Measurements from ENCODE around the gene TBC1D10A. TPM values are rescaled to one million over a fixed set of nuclear protein-coding genes. Genes with fewer than 3 reads are reported as not detected.

The TBC1D10A gene
- total and polyA plus RNA-seq, 2 experiments from 2014 or later, result 3.3 to 8.8 TPM

DNA sequence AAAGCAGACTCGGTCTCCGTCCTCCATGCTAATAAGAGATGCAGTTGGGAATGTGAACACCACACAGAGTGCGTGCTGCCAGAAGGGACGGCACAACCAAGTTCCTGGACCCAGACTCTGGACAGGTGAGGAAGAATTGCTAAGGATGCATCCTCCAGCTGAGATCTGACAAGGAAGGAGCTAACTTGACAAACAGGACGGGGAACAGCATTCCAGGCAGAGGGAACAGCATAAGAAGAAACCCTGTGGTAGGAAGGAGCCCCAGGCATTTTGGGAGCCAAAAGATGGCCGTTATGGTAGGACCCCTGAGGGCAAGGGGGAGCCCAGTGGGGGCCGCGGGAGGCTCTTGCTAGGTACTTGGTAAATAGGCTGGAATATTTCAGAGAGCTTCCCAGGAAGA, 66.1 kb downstream of the TBC1D10A start:
- peaks cover 29% of the 10 kb centered on the region for H3K4me1 Mint-ChIP-seq
- H3K36me3 Mint-ChIP-seq (ENCODE audit: low read depth), result no peaks in the 10 kb centered on the region; the same call in 2 of the 3 replicates

More for the DNA sequence above, 66.1 kb downstream of the TBC1D10A start:
- no peak overlapping the region for H3K4me2 ChIP-seq
- H3K79me2 ChIP-seq (replicated peaks; ENCODE audit: insufficient read depth), result no peaks in the 10 kb centered on the region
- H3K9me3 Mint-ChIP-seq, result no peaks in the 10 kb centered on the region; the same call in 2 of the 3 replicates
- H3K36me3 ChIP-seq (ENCODE audit: insufficient read depth), result no peaks in the 10 kb centered on the region
- TF ChIP-seq ZNF331 (CRISPR knock-in tag; IDR thresholded peaks at IDR 0.05; ENCODE audit: low read depth) (no peak), EZH2phosphoT487 (IDR thresholded peaks at IDR 0.05; ENCODE audit: unreplicated experiment) (no peak), EZH2 (IDR thresholded peaks at IDR 0.05; ENCODE audit: low read depth, unreplicated experiment) (no peak), NANOG (IDR thresholded peaks at IDR 0.05; ENCODE audit: borderline replicate concordance) (no peak), ZNF114 (CRISPR knock-in tag; IDR thresholded peaks at IDR 0.05) (no peak), JUNB (IDR thresholded peaks at IDR 0.05; ENCODE audit: unreplicated experiment) (no peak), STAT1 (IDR thresholded peaks at IDR 0.05; ENCODE audit: unreplicated experiment) (no peak), POLR2AphosphoS5 (IDR thresholded peaks at IDR 0.05; ENCODE audit: low read depth) (no peak), CREB1 (CRISPR knock-in tag; IDR thresholded peaks at IDR 0.05; ENCODE audit: low read depth) (no peak)
- TF ChIP-seq, protein P1, sequence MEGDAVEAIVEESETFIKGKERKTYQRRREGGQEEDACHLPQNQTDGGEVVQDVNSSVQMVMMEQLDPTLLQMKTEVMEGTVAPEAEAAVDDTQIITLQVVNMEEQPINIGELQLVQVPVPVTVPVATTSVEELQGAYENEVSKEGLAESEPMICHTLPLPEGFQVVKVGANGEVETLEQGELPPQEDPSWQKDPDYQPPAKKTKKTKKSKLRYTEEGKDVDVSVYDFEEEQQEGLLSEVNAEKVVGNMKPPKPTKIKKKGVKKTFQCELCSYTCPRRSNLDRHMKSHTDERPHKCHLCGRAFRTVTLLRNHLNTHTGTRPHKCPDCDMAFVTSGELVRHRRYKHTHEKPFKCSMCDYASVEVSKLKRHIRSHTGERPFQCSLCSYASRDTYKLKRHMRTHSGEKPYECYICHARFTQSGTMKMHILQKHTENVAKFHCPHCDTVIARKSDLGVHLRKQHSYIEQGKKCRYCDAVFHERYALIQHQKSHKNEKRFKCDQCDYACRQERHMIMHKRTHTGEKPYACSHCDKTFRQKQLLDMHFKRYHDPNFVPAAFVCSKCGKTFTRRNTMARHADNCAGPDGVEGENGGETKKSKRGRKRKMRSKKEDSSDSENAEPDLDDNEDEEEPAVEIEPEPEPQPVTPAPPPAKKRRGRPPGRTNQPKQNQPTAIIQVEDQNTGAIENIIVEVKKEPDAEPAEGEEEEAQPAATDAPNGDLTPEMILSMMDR (conservative IDR thresholded peaks at IDR 0.05; ENCODE audit: low read depth in 2 of 2), result no peak
- TF ChIP-seq, protein P2, sequence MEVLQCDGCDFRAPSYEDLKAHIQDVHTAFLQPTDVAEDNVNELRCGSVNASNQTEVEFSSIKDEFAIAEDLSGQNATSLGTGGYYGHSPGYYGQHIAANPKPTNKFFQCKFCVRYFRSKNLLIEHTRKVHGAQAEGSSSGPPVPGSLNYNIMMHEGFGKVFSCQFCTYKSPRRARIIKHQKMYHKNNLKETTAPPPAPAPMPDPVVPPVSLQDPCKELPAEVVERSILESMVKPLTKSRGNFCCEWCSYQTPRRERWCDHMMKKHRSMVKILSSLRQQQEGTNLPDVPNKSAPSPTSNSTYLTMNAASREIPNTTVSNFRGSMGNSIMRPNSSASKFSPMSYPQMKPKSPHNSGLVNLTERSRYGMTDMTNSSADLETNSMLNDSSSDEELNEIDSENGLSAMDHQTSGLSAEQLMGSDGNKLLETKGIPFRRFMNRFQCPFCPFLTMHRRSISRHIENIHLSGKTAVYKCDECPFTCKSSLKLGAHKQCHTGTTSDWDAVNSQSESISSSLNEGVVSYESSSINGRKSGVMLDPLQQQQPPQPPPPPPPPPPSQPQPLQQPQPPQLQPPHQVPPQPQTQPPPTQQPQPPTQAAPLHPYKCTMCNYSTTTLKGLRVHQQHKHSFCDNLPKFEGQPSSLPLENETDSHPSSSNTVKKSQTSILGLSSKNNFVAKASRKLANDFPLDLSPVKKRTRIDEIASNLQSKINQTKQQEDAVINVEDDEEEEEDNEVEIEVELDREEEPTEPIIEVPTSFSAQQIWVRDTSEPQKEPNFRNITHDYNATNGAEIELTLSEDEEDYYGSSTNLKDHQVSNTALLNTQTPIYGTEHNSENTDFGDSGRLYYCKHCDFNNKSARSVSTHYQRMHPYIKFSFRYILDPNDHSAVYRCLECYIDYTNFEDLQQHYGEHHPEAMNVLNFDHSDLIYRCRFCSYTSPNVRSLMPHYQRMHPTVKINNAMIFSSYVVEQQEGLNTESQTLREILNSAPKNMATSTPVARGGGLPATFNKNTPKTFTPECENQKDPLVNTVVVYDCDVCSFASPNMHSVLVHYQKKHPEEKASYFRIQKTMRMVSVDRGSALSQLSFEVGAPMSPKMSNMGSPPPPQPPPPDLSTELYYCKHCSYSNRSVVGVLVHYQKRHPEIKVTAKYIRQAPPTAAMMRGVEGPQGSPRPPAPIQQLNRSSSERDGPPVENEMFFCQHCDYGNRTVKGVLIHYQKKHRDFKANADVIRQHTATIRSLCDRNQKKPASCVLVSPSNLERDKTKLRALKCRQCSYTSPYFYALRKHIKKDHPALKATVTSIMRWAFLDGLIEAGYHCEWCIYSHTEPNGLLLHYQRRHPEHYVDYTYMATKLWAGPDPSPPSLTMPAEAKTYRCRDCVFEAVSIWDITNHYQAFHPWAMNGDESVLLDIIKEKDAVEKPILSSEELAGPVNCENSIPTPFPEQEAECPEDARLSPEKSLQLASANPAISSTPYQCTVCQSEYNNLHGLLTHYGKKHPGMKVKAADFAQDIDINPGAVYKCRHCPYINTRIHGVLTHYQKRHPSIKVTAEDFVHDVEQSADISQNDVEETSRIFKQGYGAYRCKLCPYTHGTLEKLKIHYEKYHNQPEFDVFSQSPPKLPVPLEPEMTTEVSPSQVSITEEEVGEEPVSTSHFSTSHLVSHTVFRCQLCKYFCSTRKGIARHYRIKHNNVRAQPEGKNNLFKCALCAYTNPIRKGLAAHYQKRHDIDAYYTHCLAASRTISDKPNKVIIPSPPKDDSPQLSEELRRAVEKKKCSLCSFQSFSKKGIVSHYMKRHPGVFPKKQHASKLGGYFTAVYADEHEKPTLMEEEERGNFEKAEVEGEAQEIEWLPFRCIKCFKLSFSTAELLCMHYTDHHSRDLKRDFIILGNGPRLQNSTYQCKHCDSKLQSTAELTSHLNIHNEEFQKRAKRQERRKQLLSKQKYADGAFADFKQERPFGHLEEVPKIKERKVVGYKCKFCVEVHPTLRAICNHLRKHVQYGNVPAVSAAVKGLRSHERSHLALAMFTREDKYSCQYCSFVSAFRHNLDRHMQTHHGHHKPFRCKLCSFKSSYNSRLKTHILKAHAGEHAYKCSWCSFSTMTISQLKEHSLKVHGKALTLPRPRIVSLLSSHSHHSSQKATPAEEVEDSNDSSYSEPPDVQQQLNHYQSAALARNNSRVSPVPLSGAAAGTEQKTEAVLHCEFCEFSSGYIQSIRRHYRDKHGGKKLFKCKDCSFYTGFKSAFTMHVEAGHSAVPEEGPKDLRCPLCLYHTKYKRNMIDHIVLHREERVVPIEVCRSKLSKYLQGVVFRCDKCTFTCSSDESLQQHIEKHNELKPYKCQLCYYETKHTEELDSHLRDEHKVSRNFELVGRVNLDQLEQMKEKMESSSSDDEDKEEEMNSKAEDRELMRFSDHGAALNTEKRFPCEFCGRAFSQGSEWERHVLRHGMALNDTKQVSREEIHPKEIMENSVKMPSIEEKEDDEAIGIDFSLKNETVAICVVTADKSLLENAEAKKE (CRISPR knock-in tag; IDR thresholded peaks at IDR 0.05), result no peak
- TF ChIP-seq, protein P3, sequence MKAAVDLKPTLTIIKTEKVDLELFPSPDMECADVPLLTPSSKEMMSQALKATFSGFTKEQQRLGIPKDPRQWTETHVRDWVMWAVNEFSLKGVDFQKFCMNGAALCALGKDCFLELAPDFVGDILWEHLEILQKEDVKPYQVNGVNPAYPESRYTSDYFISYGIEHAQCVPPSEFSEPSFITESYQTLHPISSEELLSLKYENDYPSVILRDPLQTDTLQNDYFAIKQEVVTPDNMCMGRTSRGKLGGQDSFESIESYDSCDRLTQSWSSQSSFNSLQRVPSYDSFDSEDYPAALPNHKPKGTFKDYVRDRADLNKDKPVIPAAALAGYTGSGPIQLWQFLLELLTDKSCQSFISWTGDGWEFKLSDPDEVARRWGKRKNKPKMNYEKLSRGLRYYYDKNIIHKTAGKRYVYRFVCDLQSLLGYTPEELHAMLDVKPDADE (IDR thresholded peaks at IDR 0.05), result no peak
- TF ChIP-seq, protein P4, sequence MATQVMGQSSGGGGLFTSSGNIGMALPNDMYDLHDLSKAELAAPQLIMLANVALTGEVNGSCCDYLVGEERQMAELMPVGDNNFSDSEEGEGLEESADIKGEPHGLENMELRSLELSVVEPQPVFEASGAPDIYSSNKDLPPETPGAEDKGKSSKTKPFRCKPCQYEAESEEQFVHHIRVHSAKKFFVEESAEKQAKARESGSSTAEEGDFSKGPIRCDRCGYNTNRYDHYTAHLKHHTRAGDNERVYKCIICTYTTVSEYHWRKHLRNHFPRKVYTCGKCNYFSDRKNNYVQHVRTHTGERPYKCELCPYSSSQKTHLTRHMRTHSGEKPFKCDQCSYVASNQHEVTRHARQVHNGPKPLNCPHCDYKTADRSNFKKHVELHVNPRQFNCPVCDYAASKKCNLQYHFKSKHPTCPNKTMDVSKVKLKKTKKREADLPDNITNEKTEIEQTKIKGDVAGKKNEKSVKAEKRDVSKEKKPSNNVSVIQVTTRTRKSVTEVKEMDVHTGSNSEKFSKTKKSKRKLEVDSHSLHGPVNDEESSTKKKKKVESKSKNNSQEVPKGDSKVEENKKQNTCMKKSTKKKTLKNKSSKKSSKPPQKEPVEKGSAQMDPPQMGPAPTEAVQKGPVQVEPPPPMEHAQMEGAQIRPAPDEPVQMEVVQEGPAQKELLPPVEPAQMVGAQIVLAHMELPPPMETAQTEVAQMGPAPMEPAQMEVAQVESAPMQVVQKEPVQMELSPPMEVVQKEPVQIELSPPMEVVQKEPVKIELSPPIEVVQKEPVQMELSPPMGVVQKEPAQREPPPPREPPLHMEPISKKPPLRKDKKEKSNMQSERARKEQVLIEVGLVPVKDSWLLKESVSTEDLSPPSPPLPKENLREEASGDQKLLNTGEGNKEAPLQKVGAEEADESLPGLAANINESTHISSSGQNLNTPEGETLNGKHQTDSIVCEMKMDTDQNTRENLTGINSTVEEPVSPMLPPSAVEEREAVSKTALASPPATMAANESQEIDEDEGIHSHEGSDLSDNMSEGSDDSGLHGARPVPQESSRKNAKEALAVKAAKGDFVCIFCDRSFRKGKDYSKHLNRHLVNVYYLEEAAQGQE (IDR thresholded peaks at IDR 0.05; ENCODE audit: unreplicated experiment), result no peak
- no peak overlapping the region for H3K4me3 ChIP-seq
- H3K27me3 Mint-ChIP-seq (ENCODE audit: insufficient read depth, low read depth, poor library complexity), result peaks cover 26% of the 10 kb centered on the region
- H3K27me3 ChIP-seq (ENCODE audit: insufficient read depth), result no peaks in the 10 kb centered on the region; the same call in 1 of the 2 replicates
- peaks cover 16% of the 10 kb centered on the region for H3K4me1 ChIP-seq (ENCODE audit: insufficient read depth)
- no peak overlapping the region for H3K27ac Mint-ChIP-seq
- no peaks in the 10 kb centered on the region for H4K20me1 ChIP-seq (replicated peaks; ENCODE audit: insufficient read depth)
- H3K4me3 Mint-ChIP-seq, result no peak overlapping the region
- H3K9me2 ChIP-seq (ENCODE audit: insufficient read depth), result no peaks in the 10 kb centered on the region
- H2AFZ ChIP-seq, result no peak overlapping the region
- no peak for DNase-seq (ENCODE audit: low spot score)
- H3F3A ChIP-seq (replicated peaks; ENCODE audit: low read depth), result no peaks in the 10 kb centered on the region
- no peak for ATAC-seq
- H3K27ac ChIP-seq (ENCODE audit: low read depth), result no peak overlapping the region
